ENCODE results near the gene BLTP3A.
A peak's percentile ranks its signal among the peaks of the same experiment; 100 is the strongest.
"Not testable (repeated sequence)": the region's sequence is repeated elsewhere in the genome, so short reads cannot be mapped to it uniquely, and the experiment has no call there.

BLTP3A gene, protein sequence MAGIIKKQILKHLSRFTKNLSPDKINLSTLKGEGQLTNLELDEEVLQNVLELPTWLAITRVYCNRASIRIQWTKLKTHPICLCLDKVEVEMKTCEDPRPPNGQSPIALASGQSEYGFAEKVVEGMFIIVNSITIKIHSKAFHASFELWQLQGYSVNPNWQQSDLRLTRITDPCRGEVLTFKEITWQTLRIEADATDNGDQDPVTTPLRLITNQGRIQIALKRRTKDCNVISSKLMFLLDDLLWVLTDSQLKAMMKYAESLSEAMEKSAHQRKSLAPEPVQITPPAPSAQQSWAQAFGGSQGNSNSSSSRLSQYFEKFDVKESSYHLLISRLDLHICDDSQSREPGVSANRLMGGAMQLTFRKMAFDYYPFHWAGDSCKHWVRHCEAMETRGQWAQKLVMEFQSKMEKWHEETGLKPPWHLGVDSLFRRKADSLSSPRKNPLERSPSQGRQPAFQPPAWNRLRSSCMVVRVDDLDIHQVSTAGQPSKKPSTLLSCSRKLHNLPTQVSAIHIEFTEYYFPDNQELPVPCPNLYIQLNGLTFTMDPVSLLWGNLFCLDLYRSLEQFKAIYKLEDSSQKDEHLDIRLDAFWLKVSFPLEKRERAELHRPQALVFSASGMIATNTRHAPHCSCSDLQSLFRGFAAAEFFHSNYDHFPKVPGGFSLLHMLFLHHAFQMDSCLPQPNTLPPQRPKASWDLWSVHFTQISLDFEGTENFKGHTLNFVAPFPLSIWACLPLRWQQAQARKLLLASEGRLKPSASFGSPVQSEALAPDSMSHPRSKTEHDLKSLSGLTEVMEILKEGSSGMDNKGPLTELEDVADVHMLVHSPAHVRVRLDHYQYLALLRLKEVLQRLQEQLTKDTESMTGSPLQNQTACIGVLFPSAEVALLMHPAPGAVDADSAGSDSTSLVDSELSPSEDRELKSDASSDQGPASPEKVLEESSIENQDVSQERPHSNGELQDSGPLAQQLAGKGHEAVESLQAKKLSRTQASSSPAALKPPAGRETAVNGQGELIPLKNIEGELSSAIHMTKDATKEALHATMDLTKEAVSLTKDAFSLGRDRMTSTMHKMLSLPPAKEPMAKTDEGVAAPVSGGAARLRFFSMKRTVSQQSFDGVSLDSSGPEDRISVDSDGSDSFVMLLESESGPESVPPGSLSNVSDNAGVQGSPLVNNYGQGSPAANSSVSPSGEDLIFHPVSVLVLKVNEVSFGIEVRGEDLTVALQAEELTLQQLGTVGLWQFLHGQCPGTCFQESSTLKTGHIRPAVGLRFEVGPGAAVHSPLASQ (N-terminal part only)

DNA sequence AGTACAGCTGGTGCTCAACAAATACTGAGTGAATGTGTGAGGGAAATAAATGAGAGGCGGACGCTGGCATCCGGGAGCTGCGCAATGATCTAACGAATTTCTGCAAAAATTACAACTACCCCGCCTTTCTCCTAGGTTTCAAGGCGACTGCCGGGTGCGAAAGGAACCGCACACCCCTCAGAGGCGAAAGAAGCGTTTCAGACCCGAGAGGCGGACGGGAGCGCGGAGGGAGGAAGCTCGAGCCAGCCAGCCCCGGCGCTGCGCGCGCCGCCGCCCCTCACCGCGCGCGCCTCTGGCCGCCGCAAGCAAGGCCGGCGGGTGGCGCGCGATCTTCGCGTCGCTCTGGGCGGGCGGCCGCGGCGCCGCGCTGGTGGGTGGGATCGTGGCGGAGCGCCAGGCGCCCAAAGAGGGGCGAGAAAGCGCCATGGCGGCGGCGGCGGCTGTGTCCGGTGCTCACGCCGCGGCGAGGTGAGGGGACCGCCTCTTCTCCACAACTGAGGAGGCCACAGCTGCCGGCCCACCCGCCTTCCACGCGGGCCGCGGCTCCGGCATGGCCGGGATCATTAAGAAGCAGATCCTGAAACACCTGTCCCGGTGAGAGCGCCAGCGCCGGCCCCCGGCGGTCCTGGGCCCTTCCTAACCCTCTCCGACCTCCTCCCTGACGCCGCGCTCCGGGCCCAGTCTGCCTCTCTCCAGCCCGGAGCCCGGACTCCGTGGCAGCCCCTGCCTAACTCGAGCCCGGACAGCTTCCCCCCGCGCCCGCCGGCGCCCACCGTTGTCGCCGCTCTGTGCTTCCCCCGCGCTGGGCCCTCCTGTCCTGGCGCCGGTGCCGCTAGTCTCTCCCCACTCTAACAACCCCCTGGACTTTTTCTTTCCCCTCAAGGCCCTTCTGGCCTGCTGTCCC is at the start of gene BLTP3A:
Gene BLTP3A (plus strand): TSS at position 383 of the 904 bp plus-strand sequence. CDS start 168 bp downstream, at position 551.
- peaks cover 13% of the 10 kb centered on the region for H3K9me3 Mint-ChIP-seq
- no peaks in the 10 kb centered on the region for H3K27me3 Mint-ChIP-seq (ENCODE audit: low read depth, poor library complexity)
- H3K36me3 Mint-ChIP-seq (ENCODE audit: low read depth), result peaks cover 9% of the 10 kb centered on the region
- H3K4me1 Mint-ChIP-seq, result peaks cover 38% of the 10 kb centered on the region
- H3K27ac Mint-ChIP-seq, result peak within 1 kb of the TSS; percentile 94
- peak; percentile 85 for DNase-seq
- peak within 1 kb of the TSS; percentile 94 for H3K4me3 Mint-ChIP-seq
- TF ChIP-seq, protein P1, sequence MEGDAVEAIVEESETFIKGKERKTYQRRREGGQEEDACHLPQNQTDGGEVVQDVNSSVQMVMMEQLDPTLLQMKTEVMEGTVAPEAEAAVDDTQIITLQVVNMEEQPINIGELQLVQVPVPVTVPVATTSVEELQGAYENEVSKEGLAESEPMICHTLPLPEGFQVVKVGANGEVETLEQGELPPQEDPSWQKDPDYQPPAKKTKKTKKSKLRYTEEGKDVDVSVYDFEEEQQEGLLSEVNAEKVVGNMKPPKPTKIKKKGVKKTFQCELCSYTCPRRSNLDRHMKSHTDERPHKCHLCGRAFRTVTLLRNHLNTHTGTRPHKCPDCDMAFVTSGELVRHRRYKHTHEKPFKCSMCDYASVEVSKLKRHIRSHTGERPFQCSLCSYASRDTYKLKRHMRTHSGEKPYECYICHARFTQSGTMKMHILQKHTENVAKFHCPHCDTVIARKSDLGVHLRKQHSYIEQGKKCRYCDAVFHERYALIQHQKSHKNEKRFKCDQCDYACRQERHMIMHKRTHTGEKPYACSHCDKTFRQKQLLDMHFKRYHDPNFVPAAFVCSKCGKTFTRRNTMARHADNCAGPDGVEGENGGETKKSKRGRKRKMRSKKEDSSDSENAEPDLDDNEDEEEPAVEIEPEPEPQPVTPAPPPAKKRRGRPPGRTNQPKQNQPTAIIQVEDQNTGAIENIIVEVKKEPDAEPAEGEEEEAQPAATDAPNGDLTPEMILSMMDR (IDR thresholded peaks at IDR 0.05), result no peak

DNA sequence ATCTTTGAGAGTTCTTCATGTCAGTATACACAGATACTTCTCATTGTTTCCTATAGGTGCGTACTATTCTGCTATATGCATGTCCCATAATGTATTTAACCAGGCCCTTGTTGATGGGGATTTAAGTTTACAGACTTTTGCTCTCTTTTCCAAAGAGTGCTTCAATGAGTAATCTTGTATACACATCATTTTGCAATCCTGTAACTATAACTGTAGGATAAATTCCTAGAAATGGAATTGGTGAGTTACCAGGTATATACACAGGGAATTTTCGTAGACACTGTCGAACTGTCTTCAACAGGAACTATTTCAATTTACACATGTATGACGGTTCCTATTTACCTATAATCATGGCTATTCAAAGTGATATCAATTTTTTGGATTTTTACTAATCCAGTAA is 49.8 kb upstream of the BLTP3A start:
- Mint-ChIP-seq H3K9me3 (no peaks in the 10 kb centered on the region), H3K4me1 (no peaks in the 10 kb centered on the region), H3K36me3 (ENCODE audit: low read depth) (no peaks in the 10 kb centered on the region), H3K4me3 (no peak overlapping the region), H3K27me3 (ENCODE audit: low read depth, poor library complexity) (peaks cover 15% of the 10 kb centered on the region), H3K27ac (no peak overlapping the region)
- TF ChIP-seq, protein P1 (IDR thresholded peaks at IDR 0.05), result no peak
- DNase-seq, result no peak

- Mint-ChIP-seq H3K9me3 (no peaks in the 10 kb centered on the region), H3K36me3 (ENCODE audit: low read depth) (no peaks in the 10 kb centered on the region), H3K4me3 (no peak overlapping the region), H3K4me1 (no peaks in the 10 kb centered on the region), H3K27me3 (ENCODE audit: low read depth, poor library complexity) (peaks cover 14% of the 10 kb centered on the region), H3K27ac (peak overlapping the region; percentile 74)
- no peak for DNase-seq
- TF ChIP-seq, protein P1 (IDR thresholded peaks at IDR 0.05), result no peak
Measured at GRCh38 chr6:34743625-34744293, 48.1 kb upstream of the BLTP3A start.

DNA sequence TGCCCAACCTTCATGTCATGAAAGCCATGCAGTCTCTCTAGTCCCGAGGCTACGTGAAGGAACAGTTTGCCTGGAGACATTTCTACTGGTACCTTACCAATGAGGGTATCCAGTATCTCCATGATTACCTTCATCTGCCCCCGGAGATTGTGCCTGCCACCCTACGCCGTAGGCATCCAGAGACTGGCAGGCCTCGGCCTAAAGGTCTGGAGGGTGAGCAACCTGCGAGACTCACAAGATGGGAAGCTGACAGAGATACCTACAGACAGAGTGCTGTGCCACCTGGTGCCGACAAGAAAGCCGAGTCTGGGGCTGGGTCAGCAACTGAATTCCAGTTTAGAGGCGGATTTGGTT is 47.6 kb upstream of the BLTP3A start:
- not testable (repeated sequence) for DNase-seq; H3K27ac Mint-ChIP-seq; H3K4me1 Mint-ChIP-seq; H3K9me3 Mint-ChIP-seq; H3K4me3 Mint-ChIP-seq; H3K36me3 Mint-ChIP-seq (ENCODE audit: low read depth)
- H3K27me3 Mint-ChIP-seq (ENCODE audit: low read depth, poor library complexity), result peaks cover 14% of the 10 kb centered on the region

DNA sequence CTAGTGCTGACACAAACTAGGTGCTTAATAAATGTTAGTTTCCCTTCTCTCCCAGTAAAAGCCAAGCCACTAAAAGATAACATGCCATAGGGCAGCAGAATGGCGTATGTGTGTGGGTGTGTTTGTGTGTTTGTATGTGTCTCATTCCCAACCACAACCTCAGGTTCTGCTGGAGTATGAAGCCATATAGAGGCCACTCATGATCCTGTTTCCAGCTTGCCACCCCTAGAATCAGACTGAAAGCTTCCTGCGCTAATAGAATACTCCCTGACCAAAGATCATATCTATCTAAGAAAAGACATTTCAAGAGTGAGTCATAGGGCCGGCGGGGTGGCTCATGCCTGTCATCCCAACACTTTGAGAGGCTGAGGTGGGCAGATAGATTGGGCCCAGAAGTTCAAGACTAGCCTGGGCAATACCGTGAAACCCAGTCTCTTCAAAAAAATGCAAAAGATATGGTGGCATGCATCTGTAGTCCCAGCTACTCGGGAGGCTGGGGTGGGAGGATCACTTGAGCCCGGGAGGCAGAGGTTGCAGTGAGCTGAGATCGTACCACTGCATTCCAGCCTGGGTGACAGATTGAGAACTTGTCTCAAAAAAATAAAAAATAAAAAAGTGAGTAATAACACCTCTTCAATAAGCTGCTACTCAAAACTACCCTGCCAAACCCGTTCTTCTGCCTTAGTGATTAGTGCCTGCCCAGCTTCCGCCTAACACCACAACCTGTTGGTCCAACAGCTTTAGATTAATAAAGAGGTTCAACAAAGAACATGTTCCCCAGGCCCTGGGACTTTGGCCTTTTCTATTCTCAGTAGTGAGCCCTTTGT is 46.4 kb upstream of the BLTP3A start:
- no peaks in the 10 kb centered on the region for H3K36me3 Mint-ChIP-seq (ENCODE audit: low read depth)
- no peak overlapping the region for H3K27ac Mint-ChIP-seq
- H3K4me1 Mint-ChIP-seq, result no peaks in the 10 kb centered on the region
- no peak overlapping the region for H3K4me3 Mint-ChIP-seq
- H3K9me3 Mint-ChIP-seq, result no peaks in the 10 kb centered on the region
- peaks cover 16% of the 10 kb centered on the region for H3K27me3 Mint-ChIP-seq (ENCODE audit: low read depth, poor library complexity)
- TF ChIP-seq, protein P1 (IDR thresholded peaks at IDR 0.05), result no peak
- DNase-seq, result no peak

Data from nephron progenitor cell (in vitro differentiated cells).